HepG2 (cell line): ENCODE results near the gene METTL16. TPM values are rescaled to one million over a fixed set of nuclear protein-coding genes. Genes with fewer than 3 reads are reported as not detected.
"Not testable (repeated sequence)": the region's sequence is repeated elsewhere in the genome, so short reads cannot be mapped to it uniquely, and the experiment has no call there.

ENCODE experiments used
- ATAC-seq: fragments of 200-7000 bp; cut with Tn5 transposase; 3 replicates; pipeline ENCODE4 v1.9.1; 2020; ENCODE audit warnings: mild to moderate bottlenecking, moderate library complexity
- BruUV-seq: library from RNA; stranded (reverse); fragments of 400-500 nt; replicated peaks from 2 replicates; lab custom pipeline; 2021; lab: Mats Ljungman, UMichigan
- CTCF ChIA-PET: fragments of 300-600 bp; formaldehyde crosslinking; extraction: SDS; loops from one replicate; lab custom pipeline; 2021; ENCODE audit warnings: low total read pairs, inconsistent platforms, low intra/inter-chr PET ratio; lab: Yijun Ruan, JAX
- POLR2A ChIA-PET: fragments of 350-600 bp; sonication (Branson Sonifier 250); formaldehyde crosslinking; loops from one replicate; lab custom pipeline; 2020; ENCODE audit warnings: antibody characterized with exemption, inconsistent platforms; lab: Yijun Ruan, JAX
- DNase-seq: peaks from one replicate; pipeline ENCODE4 v3.0.0-alpha.2; 2015; ENCODE audit warnings: low spot score
- FAIRE-seq: peaks from 3 replicates; lab custom pipeline; 2011; peaks lifted over from hg19 to GRCh38; lab: Jason Lieb, UNC
- H2AFZ ChIP-seq: one replicate; pipeline ENCODE4 v1.6.1; 2011; ENCODE audit warnings: low read length, inconsistent platforms
- H3K27ac ChIP-seq: fragments of 300-600 bp; 3 replicates; pipeline ENCODE4 v1.8.0; 2011; ENCODE audit warnings: mixed run types, mild to moderate bottlenecking, mixed read lengths, low read length, inconsistent platforms; ENCODE audit not compliant: insufficient read depth; ENCODE audit errors: extremely low read length
- H3K27me3 ChIP-seq, 2 experiments: fragments of 200-600 bp in 1 of 2; 2 replicates in 1 of 2; 3 replicates in 1 of 2; pipeline versions ENCODE4 v1.6.0 to v1.8.0; 2011; ENCODE audit warnings: low read length in 2 of 2, mild to moderate bottlenecking in 2 of 2, moderate library complexity in 2 of 2, inconsistent platforms in 1 of 2; ENCODE audit not compliant: insufficient read depth in 2 of 2, control insufficient read depth in 1 of 2
- H3K36me3 ChIP-seq, 2 experiments: fragments of 200-600 bp in 1 of 2; replicated peaks in 1 of 2; 2 replicates in 1 of 2; 3 replicates in 1 of 2; pipeline versions ENCODE4 v1.5.1 to v1.8.0; 2011; ENCODE audit warnings: low read length in 2 of 2, inconsistent platforms in 1 of 2; ENCODE audit not compliant: insufficient read depth in 2 of 2, control insufficient read depth in 1 of 2
- H3K4me1 ChIP-seq: 2 replicates; pipeline ENCODE4 v1.5.1; 2012; ENCODE audit warnings: low read length, inconsistent platforms; ENCODE audit not compliant: insufficient read depth
- H3K4me2 ChIP-seq: 2 replicates; pipeline ENCODE4 v1.6.0; 2011; ENCODE audit warnings: low read depth, low read length, inconsistent platforms
- H3K4me3 ChIP-seq, 3 experiments: fragments of 200-600 bp in 1 of 3; sonication (generic), shearing (Covaris generic) in 1 of 3; replicated peaks in 1 of 3; 2 replicates each; pipeline ENCODE4 v1.5.1; 2011 to 2016; ENCODE audit warnings: low read length in 3 of 3, inconsistent platforms in 2 of 3, low read depth in 2 of 3, mild to moderate bottlenecking in 2 of 3, control low read depth in 1 of 3, mixed read lengths in 1 of 3; ENCODE audit not compliant: insufficient read depth in 1 of 3
- H3K79me2 ChIP-seq: one replicate; pipeline ENCODE4 v1.6.1; 2011; ENCODE audit warnings: low read length, inconsistent platforms; ENCODE audit not compliant: insufficient read depth
- H3K9ac ChIP-seq: 2 replicates; pipeline ENCODE4 v1.6.0; 2011; ENCODE audit warnings: mild to moderate bottlenecking, low read depth, low read length, inconsistent platforms; ENCODE audit not compliant: insufficient read depth
- H3K9me3 ChIP-seq: 2 replicates; pipeline ENCODE4 v1.5.1; 2012; ENCODE audit warnings: mild to moderate bottlenecking, low read length
- H4K20me1 ChIP-seq: 2 replicates; pipeline ENCODE4 v1.6.0; 2011; ENCODE audit warnings: inconsistent platforms, mild to moderate bottlenecking, low read length, moderate library complexity; ENCODE audit not compliant: insufficient read depth
- SAP130 ChIP-seq: IDR thresholded peaks from 2 replicates; pipeline ENCODE4 v1.6.1; 2016; ENCODE audit warnings: low read depth
- TEAD3 ChIP-seq: optimal IDR thresholded peaks from 2 replicates; pipeline ENCODE3; 2016; ENCODE audit warnings: borderline replicate concordance
- ZMYM3 ChIP-seq: sonication (generic); formaldehyde crosslinking; IDR thresholded peaks from 2 replicates; pipeline ENCODE4 v1.5.1; 2020; ENCODE audit warnings: mild to moderate bottlenecking, missing genetic modification reagents
- ZNF121 ChIP-seq: sonication (generic); formaldehyde crosslinking; IDR thresholded peaks from 2 replicates; pipeline ENCODE4 v1.5.0; 2020; ENCODE audit warnings: mild to moderate bottlenecking, missing genetic modification reagents
- ZNF292 ChIP-seq: sonication (generic); formaldehyde crosslinking; IDR thresholded peaks from 2 replicates; pipeline ENCODE4 v1.8.1; 2022; ENCODE audit warnings: mild to moderate bottlenecking, low read depth, missing genetic modification reagents, borderline replicate concordance
- WGBS: methylation state at CpG from one replicate; pipeline ENCODE4 v1.1.6; 2017; ENCODE audit warnings: low lambda C conversion rate; 5-methylcytosine and 5-hydroxymethylcytosine counted together
- in situ Hi-C: cut with HindIII; loops from 2 replicates; pipeline ENCODE4 v1.10.0; 2017; ENCODE audit warnings: low pct_unique_long_range_greater_than_20kb; ENCODE audit not compliant: extremely low pct_ligation_motif_present
- intact Hi-C: fragments of 100-400 bp; cut with micrococcal nuclease; formaldehyde crosslinking; loops from one replicate; pipeline ENCODE4 v1.10.0; 2022; ENCODE audit not compliant: unreplicated experiment
- polyA plus RNA-seq, 8 experiments: library from polyadenylated mRNA; depleted of rRNA in 3 of 8; stranded (reverse) in 7 of 8; unstranded in 1 of 8; fragments of >200 nt; fragmentation: Illumina TruSeq in 4 of 8; extraction: Trizol in 4 of 8; gene quantifications; 2 replicates each; pipeline versions ENCODE4 v1.2.1 to v1.2.3, GENCODE V29; 2011 to 2016; ENCODE audit warnings: low read depth in 4 of 8, missing spikeins in 1 of 8, mixed read lengths in 1 of 8; ENCODE audit not compliant: insufficient read depth in 1 of 8
- total RNA-seq, 5 experiments: library from RNA; depleted of rRNA; stranded (reverse); fragments of >200 nt; fragmentation: Illumina TruSeq; extraction: Trizol; gene quantifications; 2 replicates each; pipeline ENCODE4 v1.2.3, GENCODE V29; 2016; ENCODE audit warnings: low read depth in 1 of 5
- TF ChIP-seq, protein P1 (sequence below): sonication (generic); formaldehyde crosslinking; IDR thresholded peaks from 2 replicates; pipeline ENCODE4 v1.5.0; 2020; ENCODE audit warnings: mild to moderate bottlenecking, missing genetic modification reagents
- TF ChIP-seq, protein P2 (sequence below): sonication (generic); formaldehyde crosslinking; IDR thresholded peaks from 2 replicates; pipeline ENCODE4 v1.5.1; 2020; ENCODE audit warnings: mild to moderate bottlenecking, missing genetic modification reagents, moderate library complexity

METTL16 gene
- total and polyA plus RNA-seq, 2 of the 13 experiments (the other 11 are each of a cell fraction or from before 2014, with no cell fraction given), result 11.6 to 18.5 TPM

DNA sequence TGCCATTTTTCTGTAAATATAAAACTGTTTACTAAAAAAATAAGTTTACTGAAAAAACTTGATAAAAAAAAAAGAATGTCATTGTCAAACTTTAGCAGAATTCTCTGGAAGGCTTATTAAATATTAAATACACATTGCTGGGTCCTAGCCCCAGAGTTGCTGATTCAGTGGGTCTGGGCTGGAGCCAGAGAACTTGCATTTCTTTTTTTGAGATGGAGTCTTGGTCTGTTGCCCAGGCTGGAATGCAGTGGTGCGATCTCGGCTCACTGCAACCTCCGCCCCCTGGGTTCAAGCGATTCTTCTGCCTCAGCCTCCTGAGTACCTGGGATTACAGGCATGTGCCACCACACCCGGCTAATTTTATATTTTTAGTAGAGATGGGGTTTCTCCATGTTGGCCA is 25.9 kb upstream of the METTL16 start:
- H3K9ac ChIP-seq, result peak overlapping the region; percentile 57; the same call in 1 of the 2 replicates
- H3K27ac ChIP-seq, DNase-seq, ATAC-seq, FAIRE-seq, CTCF ChIA-PET, H4K20me1 ChIP-seq, H2AFZ ChIP-seq, H3K79me2 ChIP-seq, H3K36me3 ChIP-seq, BruUV-seq, H3K27me3 ChIP-seq, in situ Hi-C loops, intact Hi-C loops, POLR2A ChIA-PET, H3K9me3 ChIP-seq: not testable (repeated sequence)
- 14% methylated on average over 5 of the region's 5 CpGs for WGBS
- peak overlapping the region in 2 of 3 experiments; percentile 10 to 34; a peak in 1 of 6 replicates for H3K4me3 ChIP-seq
- H3K4me2 ChIP-seq, result peak overlapping the region; percentile 68
- peaks cover 30% of the 10 kb centered on the region for H3K4me1 ChIP-seq
- TF ChIP-seq ZNF121 (peak; percentile 67), ZNF292 (CRISPR knock-in tag) (0 out of 2 replicates have a peak, but pooled peaks have one; percentile 32), ZMYM3 (0 out of 2 replicates have a peak, but pooled peaks have one; percentile 21), TEAD3 (CRISPR knock-in tag) (peak; percentile 23)
- TF ChIP-seq, protein P1, sequence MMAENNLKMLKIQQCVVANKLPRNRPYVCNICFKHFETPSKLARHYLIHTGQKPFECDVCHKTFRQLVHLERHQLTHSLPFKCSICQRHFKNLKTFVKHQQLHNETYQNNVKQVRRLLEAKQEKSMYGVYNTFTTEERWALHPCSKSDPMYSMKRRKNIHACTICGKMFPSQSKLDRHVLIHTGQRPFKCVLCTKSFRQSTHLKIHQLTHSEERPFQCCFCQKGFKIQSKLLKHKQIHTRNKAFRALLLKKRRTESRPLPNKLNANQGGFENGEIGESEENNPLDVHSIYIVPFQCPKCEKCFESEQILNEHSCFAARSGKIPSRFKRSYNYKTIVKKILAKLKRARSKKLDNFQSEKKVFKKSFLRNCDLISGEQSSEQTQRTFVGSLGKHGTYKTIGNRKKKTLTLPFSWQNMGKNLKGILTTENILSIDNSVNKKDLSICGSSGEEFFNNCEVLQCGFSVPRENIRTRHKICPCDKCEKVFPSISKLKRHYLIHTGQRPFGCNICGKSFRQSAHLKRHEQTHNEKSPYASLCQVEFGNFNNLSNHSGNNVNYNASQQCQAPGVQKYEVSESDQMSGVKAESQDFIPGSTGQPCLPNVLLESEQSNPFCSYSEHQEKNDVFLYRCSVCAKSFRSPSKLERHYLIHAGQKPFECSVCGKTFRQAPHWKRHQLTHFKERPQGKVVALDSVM (CRISPR knock-in tag), result 0 out of 2 replicates have a peak, but pooled peaks have one; percentile 12

DNA sequence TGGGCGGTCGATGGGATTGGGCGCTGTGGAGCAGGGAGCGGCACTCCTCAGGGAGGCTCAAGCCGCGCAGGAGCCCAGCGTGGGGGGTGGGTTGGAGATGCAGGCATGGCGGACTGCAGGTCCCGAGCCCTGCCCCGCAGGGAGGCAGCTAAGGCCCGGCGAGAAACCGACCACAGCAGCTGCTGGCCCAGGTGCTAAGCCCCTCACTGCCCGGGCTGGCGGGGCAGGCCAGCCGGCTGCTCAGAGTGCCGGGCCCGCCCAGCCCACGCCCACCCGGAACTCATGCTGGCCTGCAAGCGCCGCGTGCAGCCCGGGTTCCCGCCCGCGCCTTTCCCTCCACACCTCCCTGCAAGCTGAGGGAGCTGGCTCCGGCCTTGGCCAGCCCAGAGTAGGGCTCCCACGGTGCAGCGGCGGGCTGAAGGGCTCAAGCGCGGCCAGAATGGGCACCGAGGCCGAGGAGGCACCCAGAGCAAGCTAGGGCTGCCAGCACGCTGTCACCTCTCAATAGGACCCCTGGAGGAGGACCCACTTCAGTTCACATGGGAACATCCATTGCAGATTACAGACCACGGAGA is 20.5 kb upstream of the METTL16 start:
- peaks cover 19% of the 10 kb centered on the region for H3K4me1 ChIP-seq
- ChIA-PET POLR2A (interaction anchor here (1.3 kb wide), 1 partner anchor 22 kb away, joined by 4 read pairs; no protein-coding TSS in a partner anchor), CTCF (no interaction called here)
- H3K79me2 ChIP-seq, result no peaks in the 10 kb centered on the region
- no peak for TF ChIP-seq SAP130 (CRISPR knock-in tag)
- TF ChIP-seq, protein P2, sequence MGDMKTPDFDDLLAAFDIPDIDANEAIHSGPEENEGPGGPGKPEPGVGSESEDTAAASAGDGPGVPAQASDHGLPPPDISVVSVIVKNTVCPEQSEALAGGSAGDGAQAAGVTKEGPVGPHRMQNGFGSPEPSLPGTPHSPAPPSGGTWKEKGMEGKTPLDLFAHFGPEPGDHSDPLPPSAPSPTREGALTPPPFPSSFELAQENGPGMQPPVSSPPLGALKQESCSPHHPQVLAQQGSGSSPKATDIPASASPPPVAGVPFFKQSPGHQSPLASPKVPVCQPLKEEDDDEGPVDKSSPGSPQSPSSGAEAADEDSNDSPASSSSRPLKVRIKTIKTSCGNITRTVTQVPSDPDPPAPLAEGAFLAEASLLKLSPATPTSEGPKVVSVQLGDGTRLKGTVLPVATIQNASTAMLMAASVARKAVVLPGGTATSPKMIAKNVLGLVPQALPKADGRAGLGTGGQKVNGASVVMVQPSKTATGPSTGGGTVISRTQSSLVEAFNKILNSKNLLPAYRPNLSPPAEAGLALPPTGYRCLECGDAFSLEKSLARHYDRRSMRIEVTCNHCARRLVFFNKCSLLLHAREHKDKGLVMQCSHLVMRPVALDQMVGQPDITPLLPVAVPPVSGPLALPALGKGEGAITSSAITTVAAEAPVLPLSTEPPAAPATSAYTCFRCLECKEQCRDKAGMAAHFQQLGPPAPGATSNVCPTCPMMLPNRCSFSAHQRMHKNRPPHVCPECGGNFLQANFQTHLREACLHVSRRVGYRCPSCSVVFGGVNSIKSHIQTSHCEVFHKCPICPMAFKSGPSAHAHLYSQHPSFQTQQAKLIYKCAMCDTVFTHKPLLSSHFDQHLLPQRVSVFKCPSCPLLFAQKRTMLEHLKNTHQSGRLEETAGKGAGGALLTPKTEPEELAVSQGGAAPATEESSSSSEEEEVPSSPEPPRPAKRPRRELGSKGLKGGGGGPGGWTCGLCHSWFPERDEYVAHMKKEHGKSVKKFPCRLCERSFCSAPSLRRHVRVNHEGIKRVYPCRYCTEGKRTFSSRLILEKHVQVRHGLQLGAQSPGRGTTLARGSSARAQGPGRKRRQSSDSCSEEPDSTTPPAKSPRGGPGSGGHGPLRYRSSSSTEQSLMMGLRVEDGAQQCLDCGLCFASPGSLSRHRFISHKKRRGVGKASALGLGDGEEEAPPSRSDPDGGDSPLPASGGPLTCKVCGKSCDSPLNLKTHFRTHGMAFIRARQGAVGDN (CRISPR knock-in tag), result peak; percentile 7; the same call in 1 of the 2 replicates
- ATAC-seq (no peak), DNase-seq (no peak), FAIRE-seq (no peak)
- intact Hi-C loops, result no loop called here
- H3K9me3 ChIP-seq, result no peaks in the 10 kb centered on the region
- no peak overlapping the region for H3K9ac ChIP-seq
- no CpG with 5 or more reads among the region's 37 CpGs for WGBS
- no peak overlapping the region for H2AFZ ChIP-seq
- no peak overlapping the region for H3K27ac ChIP-seq
- BruUV-seq, result no TSS peak
- H3K36me3 ChIP-seq, result no peaks in the 10 kb centered on the region
- H3K4me2 ChIP-seq, result no peak overlapping the region
- H3K4me3 ChIP-seq, result no peak overlapping the region
- H3K27me3 ChIP-seq, result no peaks in the 10 kb centered on the region
- in situ Hi-C loops, result no loop called here
- H4K20me1 ChIP-seq, result no peaks in the 10 kb centered on the region
